HG03159 (cell line): ENCODE results near the gene CLCN4.

ENCODE experiments used
- ATAC-seq: cut with Tn5 transposase; IDR thresholded peaks from one replicate; pipeline ENCODE4 v1.9.1; 2021; ENCODE audit warnings: mild to moderate bottlenecking, moderate library complexity; ENCODE audit not compliant: unreplicated experiment

CLCN4 gene

GRCh38 chrX:10166248-10166716 is 9.5 kb downstream of the CLCN4 start:
- ATAC-seq, result no peak

GRCh38 chrX:10166731-10167151 is 10.0 kb downstream of the CLCN4 start:
- no peak for ATAC-seq

GRCh38 chrX:10167573-10167972 is 10.8 kb downstream of the CLCN4 start:
- peak; percentile 64 for ATAC-seq

- no peak for ATAC-seq
Observed at GRCh38 chrX:10168226-10168625, 11.5 kb downstream of the CLCN4 start.

DNA sequence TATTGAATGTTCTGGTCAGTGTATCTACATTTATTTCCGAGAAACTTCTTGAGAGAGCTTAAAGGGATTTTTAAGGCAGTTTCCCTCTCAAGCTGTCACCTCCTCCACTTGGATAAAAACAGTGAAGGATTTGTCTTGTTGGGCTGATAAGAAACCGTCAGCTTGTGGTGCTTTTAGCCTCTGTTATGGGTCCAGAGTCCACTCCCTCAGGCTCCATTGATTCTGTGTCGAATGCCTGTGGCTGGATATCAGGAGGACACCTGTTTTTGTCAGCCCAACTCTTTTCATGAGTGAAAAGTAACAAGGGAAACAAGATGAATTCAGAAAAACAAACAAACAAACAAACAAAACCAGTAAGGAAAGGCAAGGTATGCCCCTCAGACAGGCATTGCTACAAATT is 12.4 kb downstream of the CLCN4 start:
- ATAC-seq, result no peak

DNA sequence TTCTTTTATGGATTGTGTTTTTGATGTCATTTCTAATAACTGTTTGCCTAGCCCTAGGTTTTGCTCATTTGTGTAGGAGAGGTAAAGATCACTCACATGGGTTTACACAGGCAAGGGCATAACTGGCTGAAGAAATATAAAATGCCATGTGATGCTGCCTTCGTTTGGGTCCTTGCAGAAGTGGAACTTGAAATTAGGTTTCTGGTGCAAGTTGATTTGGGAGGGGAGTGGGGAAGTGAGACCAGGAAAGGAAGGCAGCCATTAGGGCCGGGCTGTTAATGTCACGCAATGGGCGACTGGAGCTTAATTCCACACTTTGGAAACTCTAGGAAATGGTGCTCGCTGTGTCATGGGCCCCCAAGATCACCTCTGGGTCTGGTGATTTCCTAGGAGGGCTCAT is 14.5 kb downstream of the CLCN4 start:
- ATAC-seq, result no peak

DNA sequence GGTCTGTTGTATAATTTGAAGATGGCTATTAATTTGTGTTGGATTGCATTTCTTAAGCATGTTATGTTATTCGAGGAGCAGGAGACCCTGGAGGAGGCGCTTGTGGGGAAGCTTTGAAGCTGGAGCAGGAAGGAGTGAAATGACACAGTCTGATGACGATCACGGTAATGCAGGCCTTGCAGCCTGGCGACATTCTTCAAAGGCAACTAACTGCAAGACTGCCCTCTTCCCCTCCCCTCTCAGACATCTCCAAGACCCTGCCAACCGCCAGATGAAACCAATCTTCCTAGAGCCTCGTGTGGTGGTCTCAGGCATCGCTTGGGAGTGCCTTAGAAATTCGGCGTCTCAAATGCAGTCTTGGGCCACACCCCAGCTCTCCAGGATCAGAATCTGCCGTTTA is 16.1 kb downstream of the CLCN4 start:
- ATAC-seq, result no peak

DNA sequence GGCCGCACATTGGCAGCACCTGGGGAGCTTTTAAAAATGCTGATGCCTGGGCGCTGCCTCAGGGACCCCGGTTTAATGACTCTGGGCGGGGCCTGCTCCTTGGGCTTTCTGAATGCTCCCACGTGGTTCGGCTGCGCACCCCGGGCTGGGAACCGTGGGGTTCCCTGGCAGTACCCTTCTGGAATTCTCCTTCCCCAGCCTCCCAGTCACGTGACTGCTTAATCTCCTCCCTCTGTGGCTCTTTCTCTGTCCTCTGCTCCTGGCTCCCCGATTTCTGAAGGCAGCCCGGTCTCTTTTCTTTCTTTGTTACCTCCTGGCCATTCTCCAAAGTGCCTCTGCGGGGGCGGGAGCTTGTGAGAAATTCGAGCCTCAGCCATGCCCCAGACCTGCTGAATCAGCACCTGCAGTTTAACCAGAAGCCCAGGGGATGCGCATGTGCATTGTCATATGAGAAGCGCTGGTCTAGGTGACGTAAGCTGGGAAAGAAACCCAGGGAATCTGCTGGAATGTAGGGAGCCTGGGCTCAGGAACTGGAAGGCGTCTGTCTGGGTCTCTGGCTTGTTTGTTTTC is 16.6 kb downstream of the CLCN4 start:
- ATAC-seq, result no peak

DNA sequence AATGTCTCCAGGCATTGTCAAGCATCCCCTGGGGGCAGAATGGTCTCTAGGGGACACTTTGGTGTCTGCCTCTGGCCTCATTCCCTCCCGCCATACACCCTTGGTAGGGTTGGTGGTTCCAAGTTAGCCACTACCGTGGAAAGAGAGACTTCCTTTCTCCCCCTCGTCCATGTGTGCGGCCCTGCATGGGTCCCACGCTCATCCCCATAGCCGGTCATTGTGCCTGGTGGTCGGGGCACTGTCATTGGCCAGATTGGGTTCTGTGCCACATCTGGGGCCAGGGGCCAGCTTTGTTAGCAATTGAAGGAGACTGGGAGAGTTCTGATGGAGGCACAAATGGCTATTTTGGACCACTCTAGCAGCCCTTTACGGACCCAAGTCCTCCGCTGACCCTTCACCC is 17.3 kb downstream of the CLCN4 start:
- no peak for ATAC-seq

GRCh38 chrX:10174810-10175209 is 18.0 kb downstream of the CLCN4 start:
- ATAC-seq, result no peak

- ATAC-seq, result no peak
Observed at GRCh38 chrX:10175319-10175871, 18.6 kb downstream of the CLCN4 start.

GRCh38 chrX:10176121-10177003 is 19.6 kb downstream of the CLCN4 start:
- ATAC-seq, result no peak

DNA sequence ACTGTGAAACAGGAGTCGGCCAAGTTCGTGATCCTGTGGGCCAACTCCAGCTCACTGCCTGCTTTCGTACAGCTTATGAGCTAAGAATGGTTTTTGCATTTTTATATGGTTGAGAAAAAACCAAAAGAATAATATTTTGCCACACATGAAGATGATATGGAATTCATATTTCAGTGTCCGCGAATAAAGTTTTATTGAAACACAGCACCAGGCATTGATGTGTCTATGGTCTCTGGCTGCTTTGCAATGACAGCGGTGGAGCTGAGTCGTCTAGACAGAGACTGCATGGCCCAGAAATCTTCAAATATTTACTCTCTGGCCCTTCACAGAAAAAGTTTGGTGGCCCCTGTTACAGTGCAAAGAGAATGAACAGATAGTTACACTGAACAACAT is 20.2 kb downstream of the CLCN4 start:
- ATAC-seq, result no peak

- no peak for ATAC-seq
Observed at GRCh38 chrX:10177601-10178000, 20.8 kb downstream of the CLCN4 start.

DNA sequence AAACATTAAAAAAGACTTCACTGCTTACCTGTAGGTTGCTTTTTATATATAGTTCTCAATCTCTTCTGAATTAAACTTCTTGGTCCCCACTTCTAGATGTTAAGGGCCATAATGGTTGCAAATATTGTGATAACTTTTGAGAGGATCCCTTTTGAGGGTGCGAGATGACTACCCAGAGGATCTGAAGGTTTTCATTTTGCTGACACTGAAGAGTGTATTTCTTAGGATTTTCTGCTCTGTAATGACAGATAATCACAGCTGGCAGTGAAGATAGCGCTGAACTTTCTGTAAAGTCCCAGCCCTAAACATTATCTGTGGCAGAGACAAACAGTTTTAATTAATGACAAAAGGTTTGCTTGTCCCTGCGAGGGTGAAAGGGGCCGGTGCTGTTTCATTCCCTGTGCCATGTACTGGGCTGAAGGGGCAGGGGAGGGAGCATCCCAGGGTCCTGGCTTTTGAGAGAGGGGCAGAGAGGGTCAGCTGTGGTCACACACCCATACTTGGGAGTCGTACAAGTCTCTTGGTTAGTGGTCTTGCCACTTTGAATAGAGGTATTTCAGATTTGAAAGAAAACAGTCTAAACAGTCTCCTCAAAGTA is 22.2 kb downstream of the CLCN4 start:
- no peak for ATAC-seq

DNA sequence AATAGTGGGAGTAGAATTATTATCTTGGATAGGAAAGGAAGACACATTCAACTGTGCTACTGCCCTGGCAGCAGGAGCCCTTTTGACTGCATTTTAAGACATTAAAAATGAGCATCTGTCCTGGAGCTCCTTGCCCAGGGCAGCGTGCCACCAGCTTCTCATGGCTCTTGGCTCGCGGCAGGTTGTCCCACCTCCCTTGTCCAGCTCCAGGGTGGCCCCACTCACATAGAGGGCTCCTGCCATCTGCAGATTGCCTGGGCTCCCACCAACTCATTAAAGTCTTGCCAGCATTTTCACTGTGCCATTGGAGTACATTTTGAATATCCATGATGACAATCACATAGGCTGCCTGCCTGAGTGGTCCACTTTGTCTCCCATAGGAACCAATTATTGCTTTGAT is 27.0 kb downstream of the CLCN4 start:
- ATAC-seq, result no peak

GRCh38 chrX:10184411-10184810 is 27.6 kb downstream of the CLCN4 start:
- no peak for ATAC-seq

GRCh38 chrX:10186355-10186754 is 29.6 kb downstream of the CLCN4 start:
- ATAC-seq, result no peak

GRCh38 chrX:10187421-10187820 is 30.6 kb downstream of the CLCN4 start:
- no peak for ATAC-seq

- peak; percentile 86 for ATAC-seq
Observed at GRCh38 chrX:10189317-10190268, 32.8 kb downstream of the CLCN4 start.

DNA sequence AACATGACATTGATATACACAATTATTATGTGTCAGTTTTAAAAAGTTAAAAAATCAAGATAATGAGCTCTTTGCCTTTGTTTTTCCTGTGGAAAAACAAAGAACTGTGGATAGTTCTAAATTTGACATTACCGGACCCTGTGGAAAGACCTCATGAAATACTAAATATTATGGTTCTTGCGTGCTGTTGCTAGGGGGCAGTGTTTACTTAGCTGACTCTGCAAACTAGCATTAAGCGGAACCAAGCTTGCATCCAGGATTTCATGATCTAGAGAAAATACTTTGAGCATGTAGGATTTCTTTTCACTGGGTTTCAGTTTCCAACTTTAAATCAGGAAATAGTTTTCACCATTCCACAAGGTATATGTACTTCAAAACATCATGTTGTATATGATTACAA is 33.6 kb downstream of the CLCN4 start:
- ATAC-seq, result peak; percentile 59
